NCI-H1694 treated with DMSO at 0.1 percent for 48 hours (cell line): Measurements from ENCODE around the gene CRTC1.
"Not testable (repeated sequence)": the region's sequence is repeated elsewhere in the genome, so short reads cannot be mapped to it uniquely, and the experiment has no call there.

Source experiments
- DNase-seq: peaks from one replicate; lab custom pipeline; 2025; lab: John Stamatoyannopoulos, UW

Gene CRTC1

DNA sequence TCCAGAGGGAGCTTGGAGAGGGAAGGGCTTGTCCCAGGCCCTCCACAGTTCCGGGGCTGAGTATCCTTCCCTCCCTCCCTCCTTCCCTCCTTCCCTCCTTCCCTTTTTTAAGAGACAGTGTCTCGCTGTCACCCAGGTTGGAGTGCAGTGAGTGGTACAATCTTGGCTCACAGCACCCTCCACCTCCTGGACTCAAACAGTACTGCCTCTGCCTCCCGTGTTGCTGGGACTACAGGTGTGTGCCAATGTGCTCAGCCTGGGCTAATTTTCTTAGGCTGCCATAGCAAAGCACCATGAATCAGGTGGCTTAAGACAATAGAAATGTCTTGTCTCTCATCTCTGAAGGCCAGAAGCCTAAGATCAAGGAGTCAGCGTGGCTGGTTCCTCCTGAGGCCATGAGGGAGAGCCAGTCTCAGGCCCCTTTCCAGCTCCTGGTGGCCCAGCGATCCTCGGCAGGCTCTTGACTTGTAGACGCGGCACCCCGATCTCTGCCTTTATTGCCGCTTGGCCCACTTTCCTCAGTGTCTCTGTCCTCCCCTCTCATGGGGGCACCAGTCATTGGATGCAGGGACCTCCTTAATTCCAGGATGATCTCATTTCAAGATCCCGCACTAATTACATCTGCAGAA, 47.5 kb downstream of the CRTC1 start:
- DNase-seq, result no peak

DNA sequence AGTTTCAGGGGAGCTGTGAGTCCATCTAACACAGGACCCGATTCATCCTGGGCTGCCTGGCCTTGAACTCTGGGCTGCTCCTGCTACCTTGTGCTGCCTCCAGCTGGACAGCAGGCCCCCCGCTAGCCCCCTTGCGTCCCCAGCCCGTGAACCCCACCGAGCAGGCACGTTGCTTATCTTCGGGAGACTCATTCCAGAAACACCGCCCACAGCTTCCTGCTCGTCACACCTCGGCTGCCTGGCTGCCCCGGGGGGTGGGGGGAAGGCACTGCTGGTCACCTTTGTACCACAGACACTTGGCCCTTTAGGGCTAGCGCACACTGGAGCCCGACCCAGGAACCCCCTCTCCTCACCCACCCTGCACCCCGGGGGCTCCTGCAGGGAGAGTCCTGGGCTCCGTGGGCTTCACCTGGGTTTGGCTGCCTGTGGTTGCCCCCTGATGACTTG, 48.1 kb downstream of the CRTC1 start:
- DNase-seq, result no peak

DNA sequence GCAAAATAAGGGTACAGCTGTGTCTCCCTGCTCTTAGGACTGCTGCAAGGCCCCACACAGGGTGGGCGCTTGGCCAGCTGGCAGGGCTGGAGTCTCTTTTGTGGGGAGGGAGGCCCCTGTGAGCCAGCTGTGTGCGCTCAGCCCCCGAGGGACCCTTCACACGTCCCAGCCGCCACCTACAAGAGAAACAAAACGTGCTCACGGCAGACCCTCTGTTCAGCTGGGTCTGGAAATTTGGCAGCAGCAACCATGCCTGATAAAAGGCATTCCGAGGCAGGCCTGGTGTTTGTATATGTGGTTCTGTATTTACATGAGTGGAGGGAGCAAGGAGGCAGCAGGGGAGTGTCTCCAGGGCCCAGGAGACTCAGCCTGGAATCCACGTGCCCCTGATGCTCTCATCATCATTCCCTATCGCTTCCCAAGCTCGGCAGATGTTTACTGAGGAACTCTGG, 49.7 kb downstream of the CRTC1 start:
- peak; percentile 88 for DNase-seq

DNA sequence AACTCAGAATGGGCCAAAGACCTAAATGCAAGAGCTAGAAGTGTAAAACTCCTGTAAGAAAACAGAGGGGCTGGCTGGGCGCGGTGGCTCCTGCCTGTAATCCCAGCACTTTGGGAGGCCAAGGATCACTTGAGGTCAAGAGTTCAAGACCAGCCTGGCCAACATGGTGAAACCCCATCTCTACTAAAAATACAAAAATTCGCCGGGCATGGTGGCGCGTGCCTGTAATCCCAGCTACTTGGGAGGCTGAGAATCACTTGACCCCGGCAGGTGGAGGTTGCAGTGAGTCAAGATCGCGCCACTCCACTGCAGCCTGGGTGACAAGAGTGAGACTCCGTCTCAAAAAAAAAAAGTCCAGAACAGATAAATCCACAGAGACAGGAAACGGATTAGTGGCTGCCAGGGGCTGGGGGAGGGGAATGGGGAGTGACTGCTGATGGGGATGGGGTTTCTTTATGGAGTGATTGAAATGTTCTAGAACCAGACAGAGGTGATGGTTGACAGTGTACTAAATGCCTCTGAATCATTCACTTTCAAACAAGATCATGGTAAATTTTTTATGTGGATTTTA, 50.4 kb downstream of the CRTC1 start:
- not testable (repeated sequence) for DNase-seq

DNA sequence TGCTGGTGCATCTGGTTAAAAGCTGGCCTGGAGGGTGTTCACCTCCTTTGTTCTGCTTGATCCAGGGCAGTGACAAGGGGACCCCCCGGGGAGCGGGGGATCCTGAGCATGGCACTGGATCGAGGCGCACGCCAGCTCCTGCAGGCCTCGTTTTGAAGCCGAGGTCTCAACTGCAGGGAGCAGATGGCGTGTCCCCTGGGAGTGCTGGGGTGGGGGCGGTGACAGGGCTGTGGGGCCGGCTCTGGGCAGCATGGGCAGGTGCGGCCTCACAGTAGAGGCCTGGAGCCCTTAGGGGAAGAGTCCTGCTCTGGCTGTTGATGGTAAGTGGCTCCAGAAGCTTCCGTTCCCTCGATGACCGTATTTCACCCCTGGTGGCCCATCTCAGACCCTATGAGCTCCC, 51.8 kb downstream of the CRTC1 start:
- peak; percentile 79 for DNase-seq

DNA sequence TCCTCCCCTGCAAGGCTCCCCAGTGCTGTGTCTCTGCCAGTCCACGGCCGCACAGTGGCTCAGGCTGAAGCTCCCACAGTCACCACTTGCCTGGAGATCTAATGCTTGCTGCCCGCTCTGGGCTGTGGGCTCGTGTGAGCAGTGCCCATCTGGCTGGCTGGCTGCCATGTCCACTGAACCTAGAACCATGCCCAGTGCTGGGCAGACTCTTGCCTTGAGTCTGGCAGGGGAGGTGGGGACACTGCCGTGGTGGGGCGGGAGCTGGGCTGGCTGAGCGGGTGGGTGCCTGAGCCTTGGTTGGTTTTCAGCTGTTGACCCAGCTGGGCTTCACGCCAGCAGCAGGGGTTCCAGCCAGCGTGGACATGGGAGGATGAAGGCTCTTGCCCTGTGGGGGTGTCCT, 52.3 kb downstream of the CRTC1 start:
- no peak for DNase-seq

DNA sequence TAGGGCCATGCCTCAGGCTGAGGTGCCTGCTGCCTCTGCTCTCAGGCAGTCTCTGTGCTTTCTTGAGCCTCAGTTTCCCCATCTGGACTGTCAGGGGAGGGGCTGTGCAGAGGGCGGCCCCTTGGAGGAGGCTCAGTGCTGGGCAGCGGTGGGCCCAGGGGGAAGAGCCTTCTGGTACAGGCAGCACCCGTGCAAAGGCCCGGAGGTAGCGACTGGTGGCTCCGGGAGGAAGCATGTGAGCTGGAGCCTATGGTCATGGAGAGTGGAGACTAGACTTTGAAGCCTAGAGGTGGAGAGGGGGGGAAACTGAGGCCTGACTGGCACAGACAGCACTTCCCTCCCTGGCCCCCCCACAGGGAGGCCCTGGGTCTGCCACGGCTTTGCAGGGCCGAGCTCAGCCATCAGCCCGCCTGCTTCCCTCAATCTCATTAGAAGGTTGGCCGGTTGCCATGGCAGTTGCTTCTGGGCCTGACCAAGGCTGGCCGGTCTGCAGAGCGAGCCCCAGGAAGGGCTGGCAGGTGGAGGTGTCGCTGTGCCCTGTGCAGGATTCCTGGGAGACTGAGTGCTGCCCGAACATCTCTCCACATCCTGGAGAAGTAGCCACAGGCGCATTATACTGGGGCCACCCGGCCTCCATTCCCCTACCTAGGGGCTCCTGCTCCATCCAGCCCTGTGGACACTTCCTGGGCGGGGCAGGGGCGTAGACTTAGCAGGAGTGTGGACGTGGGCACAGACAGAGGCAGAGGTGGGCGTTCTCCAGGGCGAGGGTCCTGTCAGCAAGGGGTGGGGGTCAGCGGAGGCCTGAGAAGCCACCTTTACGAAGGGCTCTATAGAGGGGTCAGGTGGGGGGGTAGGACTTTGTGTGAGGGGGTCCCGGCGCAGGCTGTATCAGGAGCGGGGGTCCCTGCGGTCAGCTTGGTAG, 53.2 kb downstream of the CRTC1 start:
- DNase-seq, result no peak

DNA sequence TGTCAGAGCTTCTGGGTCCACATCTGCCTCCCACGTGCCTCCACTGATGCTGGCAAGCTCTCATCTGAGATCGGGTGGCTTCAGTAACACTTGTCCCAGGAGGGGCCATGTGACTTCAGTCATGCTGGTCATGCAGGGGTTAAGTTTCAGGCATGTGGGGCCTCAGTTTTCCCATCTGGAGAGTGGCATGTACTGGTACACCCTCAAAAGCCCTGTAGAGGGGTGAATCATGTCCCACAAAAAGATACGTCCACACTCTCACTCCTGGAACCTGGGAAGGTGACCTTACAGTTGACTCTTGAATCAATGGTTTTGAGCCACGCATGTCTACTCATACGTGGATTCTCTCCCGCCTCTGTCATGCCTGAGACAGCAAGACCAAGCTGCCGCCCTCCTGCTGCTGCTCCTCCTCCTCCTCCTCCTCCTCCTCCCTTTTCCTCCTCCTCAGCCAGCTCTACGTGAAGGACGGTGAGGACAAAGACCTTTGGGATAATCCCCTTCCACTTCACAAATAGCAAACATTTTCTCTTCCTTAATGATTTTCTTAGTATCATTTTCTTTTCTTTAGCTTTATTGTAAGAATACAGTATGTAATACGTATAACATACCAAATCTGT, 54.0 kb downstream of the CRTC1 start:
- DNase-seq, result no peak

DNA sequence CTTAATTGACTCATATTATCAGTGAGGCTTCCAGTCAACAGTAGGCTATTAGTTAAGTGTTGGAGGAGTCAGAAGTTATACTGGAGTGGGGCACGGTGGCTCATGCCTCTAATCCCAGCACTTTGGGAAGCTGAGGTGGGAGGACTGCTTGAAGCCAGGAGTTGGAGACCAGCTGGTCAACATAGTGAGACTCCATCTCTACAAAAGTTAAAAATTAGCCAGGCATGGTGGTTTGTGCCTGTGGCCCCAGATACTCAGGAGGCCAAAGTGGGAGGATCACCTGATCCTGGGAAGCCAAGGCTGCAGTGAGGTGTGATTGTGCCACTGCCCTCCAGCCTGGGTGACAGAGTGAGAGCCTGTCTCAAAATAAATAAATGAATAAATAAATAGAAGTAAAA, 54.5 kb downstream of the CRTC1 start:
- DNase-seq, result no peak

DNA sequence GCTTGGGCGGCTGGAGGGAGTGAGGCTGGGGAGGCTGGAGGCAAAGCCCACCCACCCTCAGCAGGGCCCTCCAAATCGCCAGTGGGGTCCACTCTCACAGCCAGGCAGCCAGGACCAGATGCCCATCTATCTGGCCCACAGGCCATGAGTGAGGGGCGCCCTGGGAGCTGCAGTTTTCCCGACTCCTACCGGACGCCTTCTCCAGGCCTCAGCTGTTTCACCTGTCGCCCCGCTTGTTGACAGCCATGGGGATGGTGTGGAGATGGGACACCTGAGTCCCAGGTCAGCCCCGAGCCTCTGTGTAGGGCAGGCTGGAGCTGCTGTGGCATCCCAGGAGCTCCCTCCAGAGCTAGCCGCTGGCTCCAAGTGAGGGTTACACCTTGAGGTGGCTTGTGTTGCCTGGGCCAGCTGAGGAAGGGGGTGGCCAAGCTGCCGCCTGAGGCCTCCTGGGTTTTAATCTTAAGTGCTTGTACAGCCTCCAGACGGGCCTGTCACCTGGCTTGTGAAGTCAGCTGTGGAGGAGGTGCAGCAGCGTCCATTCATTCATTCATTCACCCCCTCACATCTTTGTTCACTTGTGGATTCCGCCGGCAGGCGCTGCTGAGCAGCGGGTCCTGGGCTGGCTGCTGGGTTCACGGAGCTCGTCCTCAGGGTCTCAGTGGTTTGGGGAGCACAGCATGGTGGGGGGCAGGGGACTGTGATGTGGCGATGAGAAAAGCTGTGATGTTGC, 55.6 kb downstream of the CRTC1 start:
- no peak for DNase-seq

DNA sequence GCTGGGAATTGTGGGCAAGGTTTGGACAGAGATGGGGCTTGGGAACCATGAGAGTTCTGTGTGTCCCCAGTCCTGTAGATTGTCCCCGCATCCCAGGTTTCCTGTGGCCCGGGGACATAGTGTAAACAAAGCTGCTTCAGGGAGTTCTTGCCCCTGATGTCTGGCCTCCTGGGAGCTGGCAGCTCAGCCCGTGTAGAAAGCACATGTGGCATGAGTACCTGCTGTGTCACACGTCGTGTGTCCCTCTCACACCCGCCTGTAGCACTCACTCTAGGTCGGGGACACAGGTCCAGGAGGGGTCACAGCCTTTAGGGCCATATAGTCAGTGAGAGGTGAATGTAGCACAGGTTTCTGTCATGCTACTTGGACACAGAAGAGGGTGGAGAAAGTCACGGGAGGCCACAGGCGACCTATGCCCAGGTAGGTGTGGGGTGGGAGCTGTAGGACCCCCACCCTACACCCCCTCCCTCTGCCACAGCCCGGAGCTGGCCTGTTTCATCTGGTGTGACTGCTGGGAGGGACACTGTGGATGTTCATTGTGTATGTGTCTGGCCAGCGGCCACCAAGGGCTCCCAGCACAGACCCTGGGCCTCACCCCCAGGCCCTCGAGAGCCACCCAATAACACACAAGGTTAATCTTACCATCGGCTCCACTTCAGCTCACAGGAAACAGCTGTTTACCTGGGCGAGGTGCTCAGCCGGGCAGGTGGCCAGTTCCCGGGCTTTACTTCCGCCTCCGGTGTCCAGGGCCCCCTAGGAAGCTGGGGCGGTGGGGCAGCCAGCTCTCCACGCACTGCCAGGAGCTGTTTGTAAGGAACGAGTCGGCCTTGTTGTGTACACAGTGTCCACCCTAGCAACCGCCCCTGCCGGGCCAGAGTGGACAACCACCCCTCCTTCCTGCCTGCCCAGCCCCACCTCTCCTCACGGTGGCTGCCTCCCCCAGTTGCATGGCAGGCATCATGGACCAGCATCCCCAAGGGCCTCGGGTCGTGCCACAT, 57.9 kb downstream of the CRTC1 start:
- no peak for DNase-seq

DNA sequence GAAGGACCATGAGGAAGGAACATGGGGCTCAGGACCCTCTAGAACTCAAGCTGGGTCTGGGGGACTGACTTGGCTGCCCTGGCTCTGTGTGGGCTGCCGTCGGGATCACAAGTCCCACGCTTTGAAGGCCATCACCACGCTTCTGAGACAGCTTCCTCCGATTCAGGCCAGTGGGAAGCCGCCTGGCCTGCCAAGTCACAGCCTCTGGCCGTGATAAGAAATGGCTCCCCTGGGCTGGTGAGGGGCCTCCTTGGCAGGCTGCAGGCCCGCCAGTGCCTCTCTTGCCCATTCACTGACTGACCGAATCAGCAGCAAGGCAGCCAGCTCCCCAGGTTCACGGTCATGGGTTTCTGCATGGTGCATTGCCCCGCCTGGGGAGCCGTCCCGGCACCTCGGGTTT, 58.8 kb downstream of the CRTC1 start:
- DNase-seq, result no peak

DNA sequence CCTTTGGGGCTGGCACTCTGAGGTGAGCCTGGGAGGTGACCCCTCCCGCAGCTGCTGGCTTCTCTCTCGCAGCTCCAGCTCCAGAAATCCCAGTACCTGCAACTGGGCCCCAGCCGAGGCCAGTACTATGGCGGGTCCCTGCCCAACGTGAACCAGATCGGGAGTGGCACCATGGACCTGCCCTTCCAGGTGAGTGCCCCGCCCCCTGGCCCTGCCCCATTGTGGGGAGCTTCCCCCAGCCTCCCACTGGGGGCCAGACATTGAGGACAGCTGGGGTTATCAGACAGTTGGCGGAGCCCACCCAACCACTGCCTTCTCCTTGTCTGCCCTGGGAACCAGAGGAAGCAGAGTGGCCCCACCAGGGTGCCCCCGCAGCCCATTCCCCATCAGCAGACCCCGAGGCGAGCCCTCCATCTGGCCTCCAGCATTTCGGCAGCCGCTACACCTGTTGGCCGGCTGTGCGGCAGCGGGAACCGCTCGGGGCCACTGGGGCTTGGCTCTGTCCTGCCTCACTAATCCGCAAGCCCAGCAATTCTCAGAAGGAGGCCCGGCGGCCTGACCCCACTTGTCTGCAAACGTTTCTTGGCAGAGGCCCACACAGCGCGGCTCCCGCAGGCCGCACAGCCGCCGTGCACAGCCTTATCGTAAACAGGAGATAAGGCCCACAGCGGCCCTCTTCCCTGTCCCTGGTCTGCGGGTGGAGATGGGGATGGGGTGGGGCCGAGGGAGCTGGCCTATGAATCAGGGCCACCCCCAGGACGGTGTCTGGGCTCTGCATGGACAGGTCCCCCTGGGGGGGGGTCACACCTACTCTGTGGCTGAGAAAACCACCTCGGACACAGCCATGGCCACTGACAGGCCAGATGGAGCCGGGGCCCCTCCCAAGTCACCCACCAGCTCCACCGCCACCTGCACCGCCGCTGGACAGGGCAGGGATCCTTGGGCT, 59.6 kb downstream of the CRTC1 start:
- no peak for DNase-seq

DNA sequence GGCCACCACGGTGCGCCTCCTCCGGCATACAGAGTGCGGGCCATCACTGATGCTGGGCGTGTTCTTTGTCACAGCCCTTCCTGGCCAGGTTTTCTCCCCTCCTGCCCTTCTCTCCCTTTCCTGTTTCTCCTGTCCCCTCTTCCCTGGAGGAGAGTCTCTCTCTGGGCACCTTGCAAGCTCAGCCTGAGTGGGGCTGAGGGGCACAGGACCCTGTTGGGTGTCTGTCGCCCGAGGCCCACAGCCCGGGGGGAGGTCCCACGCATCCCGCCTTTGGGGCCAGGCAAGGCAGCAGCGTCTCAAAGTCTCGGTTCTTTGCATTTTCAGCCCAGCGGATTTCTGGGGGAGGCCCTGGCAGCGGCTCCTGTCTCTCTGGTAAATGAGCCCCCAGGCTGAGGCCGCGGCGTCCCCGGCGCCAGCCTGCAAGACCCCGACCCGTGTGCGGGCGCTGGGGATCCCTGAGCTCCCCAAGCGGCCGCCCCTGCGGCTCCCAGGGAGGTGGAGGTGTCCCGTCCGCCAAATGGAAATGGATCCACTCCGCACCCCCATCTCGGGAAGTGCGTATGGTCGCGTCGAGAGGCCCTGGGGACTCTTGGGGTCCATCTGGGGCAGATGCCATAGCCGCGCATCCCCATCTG, 60.4 kb downstream of the CRTC1 start:
- no peak for DNase-seq

DNA sequence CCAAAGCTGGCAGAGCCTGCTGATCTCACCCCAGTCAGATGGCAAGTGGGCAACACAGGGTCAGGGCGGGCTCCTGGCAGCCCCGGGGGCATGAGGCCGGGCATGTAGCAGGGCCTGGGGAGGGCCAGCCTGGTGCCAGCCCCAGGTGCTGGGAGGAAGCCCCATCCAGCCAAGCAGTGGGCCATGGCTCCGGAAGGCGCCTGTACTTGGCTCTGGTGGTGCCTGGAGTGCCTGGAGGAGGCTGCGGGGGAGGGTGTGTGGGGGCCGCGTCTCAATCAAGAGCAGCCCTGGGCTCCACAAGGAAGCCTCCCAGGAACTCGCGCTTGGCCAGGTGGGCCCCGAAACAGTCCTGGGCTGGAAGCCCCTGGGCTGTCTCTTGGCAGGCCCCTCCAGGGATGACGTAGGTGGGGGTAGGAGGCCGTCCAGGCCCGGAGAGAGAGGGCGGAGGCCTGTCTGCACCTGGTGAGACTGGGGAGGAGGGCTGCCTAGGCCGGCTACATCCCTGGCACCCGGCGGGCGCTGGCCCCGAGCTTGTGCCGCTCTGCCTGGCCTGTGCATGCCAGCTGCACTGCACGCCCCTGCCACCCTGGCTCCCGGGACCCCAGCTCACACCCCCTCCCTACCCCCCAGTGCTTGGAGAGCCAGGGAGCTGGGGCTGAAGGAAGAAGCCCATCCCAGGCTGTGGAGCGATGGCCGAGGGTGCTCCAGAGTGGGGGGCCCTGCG, 61.7 kb downstream of the CRTC1 start:
- DNase-seq, result no peak

DNA sequence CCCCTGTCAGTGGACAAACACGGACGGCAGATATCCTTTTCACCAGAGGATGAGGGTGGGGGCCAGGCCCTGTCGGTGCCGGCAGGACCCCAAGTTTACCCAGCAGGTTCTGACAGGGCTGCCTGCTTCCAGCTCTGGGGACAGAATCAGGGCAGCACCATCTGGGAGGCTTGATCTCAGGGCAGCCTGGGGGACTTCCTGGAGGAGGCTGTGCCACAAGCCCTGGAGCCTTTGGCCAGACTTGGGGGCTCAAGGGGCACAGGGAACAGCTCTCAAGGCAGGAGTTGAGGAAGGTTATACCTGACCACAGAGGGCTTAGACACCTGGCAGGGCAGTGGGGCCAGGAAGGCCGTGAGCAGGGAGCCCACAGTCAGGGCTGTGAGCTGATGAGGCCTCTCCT, 62.5 kb downstream of the CRTC1 start:
- DNase-seq, result no peak

DNA sequence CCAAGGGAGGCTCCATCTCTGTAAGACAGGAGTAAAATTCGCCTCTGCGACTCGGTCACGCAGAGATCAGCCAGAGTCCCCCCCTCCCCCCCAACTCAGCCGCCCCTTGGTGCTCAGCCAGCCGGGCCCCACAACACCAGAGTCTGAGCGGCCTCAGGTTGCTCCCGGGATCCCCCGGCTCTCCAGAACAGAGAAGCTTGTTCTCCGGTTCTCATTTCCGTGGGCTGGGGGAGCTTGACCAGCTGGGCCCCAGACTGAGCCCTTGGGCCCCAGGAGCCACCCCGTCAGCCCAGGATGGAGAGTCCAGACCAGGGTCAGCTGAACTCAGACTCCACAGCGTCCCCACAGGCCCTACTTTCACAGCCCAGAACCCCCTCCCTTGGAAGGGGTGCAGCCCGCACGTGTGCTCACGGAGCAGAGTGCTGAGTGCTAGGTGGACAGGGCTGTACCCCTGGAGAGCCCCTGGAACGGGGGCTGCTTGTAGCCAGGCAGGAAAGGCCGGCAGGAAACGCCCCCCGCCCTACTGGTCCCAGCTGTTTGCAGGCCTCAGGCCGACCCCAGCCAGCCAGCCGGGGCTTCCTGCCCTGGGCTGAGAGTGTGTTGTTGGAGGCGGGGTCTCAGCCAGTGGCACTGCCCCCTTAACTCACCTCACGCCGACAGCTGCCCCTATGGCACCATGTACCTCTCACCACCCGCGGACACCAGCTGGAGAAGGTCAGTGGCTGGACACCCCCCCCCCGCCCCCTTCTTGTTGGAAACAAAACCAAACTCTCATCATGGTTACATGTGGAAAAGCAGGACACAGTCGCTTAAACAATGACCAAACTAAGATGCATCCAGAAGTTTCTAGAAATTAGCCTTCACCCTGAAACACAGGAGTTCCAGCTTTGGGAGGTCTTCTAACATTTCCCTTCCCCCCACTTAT, 63.2 kb downstream of the CRTC1 start:
- no peak for DNase-seq
